Measurements from ENCODE around the gene OPCML.

Gene OPCML

DNA sequence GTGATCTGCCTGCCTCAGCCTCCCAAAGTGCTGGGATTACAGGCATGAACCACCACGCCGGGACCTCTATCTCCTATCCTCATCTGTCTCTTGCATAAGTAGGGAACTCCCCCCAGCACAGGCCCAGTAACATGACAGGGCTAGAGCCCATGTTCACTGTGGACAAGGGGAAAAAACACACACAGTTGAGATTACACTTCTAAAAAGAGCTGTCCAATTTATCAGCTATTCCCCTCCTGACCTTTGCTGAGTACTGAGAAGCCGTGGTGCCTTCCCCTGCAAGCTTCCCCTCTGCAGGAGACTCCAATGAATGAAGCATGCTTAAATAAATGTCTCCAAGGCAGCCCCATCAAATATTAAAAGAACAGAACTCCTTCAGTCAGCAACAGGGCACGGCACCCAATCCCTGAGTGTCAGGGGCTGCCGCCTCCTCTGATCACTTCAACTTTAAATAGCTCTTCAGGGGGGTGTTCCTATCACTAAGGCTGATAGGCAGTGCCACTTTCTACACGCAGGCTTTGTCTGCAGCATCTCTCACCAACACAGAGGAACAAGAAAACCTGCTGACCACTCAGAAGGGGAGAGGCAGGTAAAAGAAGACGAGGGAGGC is 385.5 kb downstream of the OPCML start:
- Histone ChIP-seq H3K4me1 (ENCODE audit: control insufficient read depth, insufficient read depth, low read length, unreplicated experiment) (no peaks in the 10 kb centered on the region), H3K27me3 (ENCODE audit: insufficient read depth, low read length) (no peaks in the 10 kb centered on the region), H3K27ac (ENCODE audit: low read depth, low read length) (no peak overlapping the region), H2AFZ (ENCODE audit: low read length, unreplicated experiment) (no peak overlapping the region), H3K36me3 (ENCODE audit: insufficient read depth, low read length) (no peaks in the 10 kb centered on the region), H3K4me3 (ENCODE audit: low read depth, low read length) (no peak overlapping the region), H3K79me2 (ENCODE audit: control insufficient read depth, insufficient read depth, low read length, unreplicated experiment) (no peaks in the 10 kb centered on the region)

DNA sequence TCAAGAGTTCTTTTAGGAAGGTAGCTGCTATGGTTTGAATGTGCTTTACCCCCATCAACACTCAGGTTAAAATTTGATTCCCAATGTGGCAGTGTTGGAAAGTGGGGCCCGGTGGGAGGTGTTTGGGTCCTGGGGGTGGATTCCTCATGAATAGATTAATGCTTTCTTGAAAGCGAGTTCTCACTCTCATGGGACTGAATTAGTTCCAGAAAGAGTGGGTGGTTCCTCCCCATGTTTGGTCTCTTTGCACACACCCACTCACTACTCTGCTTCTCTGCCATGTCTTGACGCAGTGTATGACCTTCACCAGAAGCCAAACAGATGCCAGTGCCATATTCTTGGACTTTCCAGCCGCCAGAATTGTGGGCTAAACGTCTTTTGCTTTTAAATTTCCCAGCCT is 394.4 kb downstream of the OPCML start:
- H3K79me2 ChIP-seq (ENCODE audit: control insufficient read depth, insufficient read depth, low read length, unreplicated experiment), result no peaks in the 10 kb centered on the region

GRCh38 chr11:133137270-133137669 is 395.0 kb downstream of the OPCML start:
- Histone ChIP-seq H3K27me3 (ENCODE audit: insufficient read depth, low read length) (no peaks in the 10 kb centered on the region), H3K79me2 (ENCODE audit: control insufficient read depth, insufficient read depth, low read length, unreplicated experiment) (no peaks in the 10 kb centered on the region), H2AFZ (ENCODE audit: low read length, unreplicated experiment) (no peak overlapping the region), H3K4me1 (ENCODE audit: control insufficient read depth, insufficient read depth, low read length, unreplicated experiment) (no peaks in the 10 kb centered on the region), H3K4me3 (ENCODE audit: low read depth, low read length) (no peak overlapping the region), H3K27ac (ENCODE audit: low read depth, low read length) (no peak overlapping the region), H3K36me3 (ENCODE audit: insufficient read depth, low read length) (no peaks in the 10 kb centered on the region)

More for the DNA sequence above, 394.4 kb downstream of the OPCML start:
- no peaks in the 10 kb centered on the region for H3K4me1 ChIP-seq (ENCODE audit: control insufficient read depth, insufficient read depth, low read length, unreplicated experiment)
- no peak overlapping the region for H3K4me3 ChIP-seq (ENCODE audit: low read depth, low read length)
- H3K27me3 ChIP-seq (ENCODE audit: insufficient read depth, low read length), result no peaks in the 10 kb centered on the region
- H2AFZ ChIP-seq (ENCODE audit: low read length, unreplicated experiment), result no peak overlapping the region
- no peaks in the 10 kb centered on the region for H3K36me3 ChIP-seq (ENCODE audit: insufficient read depth, low read length)
- H3K27ac ChIP-seq (ENCODE audit: low read depth, low read length), result no peak overlapping the region

DNA sequence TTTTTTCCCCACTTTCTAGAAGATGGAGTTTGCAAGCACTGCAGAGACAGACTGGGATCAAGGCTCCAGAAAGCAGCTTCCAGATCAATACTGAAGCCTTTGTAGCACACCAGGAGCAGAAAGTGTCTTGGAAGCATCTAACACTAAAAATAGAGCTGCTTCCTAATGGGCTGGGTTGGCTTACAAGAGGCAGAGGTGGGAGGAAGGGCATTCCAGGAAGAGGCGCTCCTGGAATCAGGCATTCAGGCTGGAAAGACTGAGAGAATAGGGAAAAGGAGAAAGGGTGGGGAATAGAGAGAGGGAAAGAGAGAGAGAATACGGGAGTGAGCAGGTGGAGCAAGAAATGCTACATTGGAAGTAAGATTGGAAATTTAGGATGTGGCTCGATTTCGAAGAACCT is 395.9 kb downstream of the OPCML start:
- Histone ChIP-seq H3K4me1 (ENCODE audit: control insufficient read depth, insufficient read depth, low read length, unreplicated experiment) (no peaks in the 10 kb centered on the region), H3K4me3 (ENCODE audit: low read depth, low read length) (no peak overlapping the region), H3K27me3 (ENCODE audit: insufficient read depth, low read length) (no peaks in the 10 kb centered on the region), H2AFZ (ENCODE audit: low read length, unreplicated experiment) (no peak overlapping the region), H3K27ac (ENCODE audit: low read depth, low read length) (no peak overlapping the region), H3K79me2 (ENCODE audit: control insufficient read depth, insufficient read depth, low read length, unreplicated experiment) (no peaks in the 10 kb centered on the region), H3K36me3 (ENCODE audit: insufficient read depth, low read length) (no peaks in the 10 kb centered on the region)

DNA sequence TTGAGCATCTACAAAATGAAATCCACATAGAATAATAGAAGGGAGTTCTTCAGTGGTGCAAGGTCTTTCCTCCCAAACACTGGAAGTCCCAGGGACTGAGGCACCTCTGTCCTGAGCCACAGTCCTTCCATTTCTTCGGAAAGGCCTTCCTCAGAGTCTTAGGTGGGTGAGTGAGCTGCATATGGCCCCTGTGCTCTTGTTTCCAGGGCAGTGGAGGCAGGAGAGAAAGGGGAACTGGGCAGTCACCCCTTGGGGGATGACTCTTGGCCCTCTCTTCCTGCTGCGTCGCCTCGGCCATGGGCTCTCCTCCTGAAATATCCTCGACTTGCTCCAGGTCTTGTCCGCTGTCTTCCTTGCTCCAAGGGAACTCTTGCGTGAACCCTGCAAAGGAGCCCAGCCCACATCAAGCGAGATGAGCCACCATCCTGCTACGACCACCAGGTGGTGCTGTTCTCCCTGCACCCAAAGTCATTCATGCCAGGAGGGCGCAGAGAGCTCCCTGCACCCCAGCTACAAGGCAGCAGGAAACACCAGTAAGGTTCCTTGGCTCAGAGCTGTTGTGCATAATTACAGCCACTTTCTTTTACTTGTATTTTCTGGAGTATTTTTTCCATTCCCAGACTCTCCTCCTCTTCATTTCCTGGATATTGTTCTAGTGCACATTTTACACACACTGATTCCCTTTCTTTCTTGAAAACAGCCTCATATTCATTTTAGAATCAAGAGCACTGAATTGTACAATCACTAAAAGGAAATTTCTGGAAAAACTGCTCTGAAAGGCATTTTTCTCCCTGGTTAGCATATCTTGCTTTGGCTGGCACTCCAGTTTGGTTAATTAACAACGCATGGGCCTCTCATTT is 397.8 kb downstream of the OPCML start:
- Histone ChIP-seq H3K27me3 (ENCODE audit: insufficient read depth, low read length) (no peaks in the 10 kb centered on the region), H3K27ac (ENCODE audit: low read depth, low read length) (no peak overlapping the region), H3K79me2 (ENCODE audit: control insufficient read depth, insufficient read depth, low read length, unreplicated experiment) (no peaks in the 10 kb centered on the region), H3K36me3 (ENCODE audit: insufficient read depth, low read length) (no peaks in the 10 kb centered on the region), H2AFZ (ENCODE audit: low read length, unreplicated experiment) (no peak overlapping the region), H3K4me3 (ENCODE audit: low read depth, low read length) (no peak overlapping the region), H3K4me1 (ENCODE audit: control insufficient read depth, insufficient read depth, low read length, unreplicated experiment) (no peaks in the 10 kb centered on the region)

DNA sequence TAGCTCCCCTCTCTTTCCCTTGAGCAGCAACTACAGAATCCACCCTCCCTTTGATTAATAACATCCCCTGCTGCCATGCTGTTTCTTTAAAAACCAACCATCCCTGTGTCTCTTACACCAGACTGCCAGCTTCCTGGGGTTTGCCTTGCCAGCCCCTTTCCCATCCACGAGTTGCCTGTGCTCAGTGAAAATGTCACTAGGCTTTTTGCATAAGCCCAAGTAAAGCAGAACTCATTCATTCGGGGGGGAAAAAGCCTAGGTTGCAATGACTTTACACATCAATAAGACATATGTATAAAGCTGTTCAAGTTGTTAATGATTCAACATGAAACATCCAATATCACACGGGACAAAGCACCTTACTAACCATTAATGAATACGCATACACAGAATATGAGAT is 398.7 kb downstream of the OPCML start:
- no peaks in the 10 kb centered on the region for H3K79me2 ChIP-seq (ENCODE audit: control insufficient read depth, insufficient read depth, low read length, unreplicated experiment)
- no peak overlapping the region for H3K27ac ChIP-seq (ENCODE audit: low read depth, low read length)
- no peak overlapping the region for H3K4me3 ChIP-seq (ENCODE audit: low read depth, low read length)
- no peaks in the 10 kb centered on the region for H3K4me1 ChIP-seq (ENCODE audit: control insufficient read depth, insufficient read depth, low read length, unreplicated experiment)
- no peak overlapping the region for H2AFZ ChIP-seq (ENCODE audit: low read length, unreplicated experiment)
- H3K27me3 ChIP-seq (ENCODE audit: insufficient read depth, low read length), result no peaks in the 10 kb centered on the region
- H3K36me3 ChIP-seq (ENCODE audit: insufficient read depth, low read length), result no peaks in the 10 kb centered on the region

DNA sequence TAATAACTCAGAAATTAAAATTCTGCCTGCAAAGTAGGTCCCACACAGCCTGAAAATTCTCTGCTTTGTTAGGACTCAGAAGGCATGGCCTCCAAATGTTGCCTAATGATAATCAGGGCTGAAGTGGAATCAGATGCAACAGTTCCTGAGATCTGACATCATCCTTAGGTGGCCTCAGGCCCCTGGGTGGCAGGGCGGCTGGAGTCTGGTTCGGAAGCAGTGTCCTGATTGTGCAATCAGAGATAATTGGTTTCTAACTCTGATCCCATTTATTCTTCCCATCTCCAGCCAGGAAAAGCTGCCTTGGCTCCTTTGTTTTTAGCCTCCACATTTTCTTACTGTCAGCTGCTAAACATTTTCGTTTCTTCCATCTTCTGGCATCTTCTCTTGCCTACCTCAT is 399.3 kb downstream of the OPCML start:
- H3K36me3 ChIP-seq (ENCODE audit: insufficient read depth, low read length), result no peaks in the 10 kb centered on the region
- no peak overlapping the region for H3K4me3 ChIP-seq (ENCODE audit: low read depth, low read length)
- no peaks in the 10 kb centered on the region for H3K79me2 ChIP-seq (ENCODE audit: control insufficient read depth, insufficient read depth, low read length, unreplicated experiment)
- no peak overlapping the region for H2AFZ ChIP-seq (ENCODE audit: low read length, unreplicated experiment)
- no peaks in the 10 kb centered on the region for H3K27me3 ChIP-seq (ENCODE audit: insufficient read depth, low read length)
- no peaks in the 10 kb centered on the region for H3K4me1 ChIP-seq (ENCODE audit: control insufficient read depth, insufficient read depth, low read length, unreplicated experiment)
- H3K27ac ChIP-seq (ENCODE audit: low read depth, low read length), result no peak overlapping the region

DNA sequence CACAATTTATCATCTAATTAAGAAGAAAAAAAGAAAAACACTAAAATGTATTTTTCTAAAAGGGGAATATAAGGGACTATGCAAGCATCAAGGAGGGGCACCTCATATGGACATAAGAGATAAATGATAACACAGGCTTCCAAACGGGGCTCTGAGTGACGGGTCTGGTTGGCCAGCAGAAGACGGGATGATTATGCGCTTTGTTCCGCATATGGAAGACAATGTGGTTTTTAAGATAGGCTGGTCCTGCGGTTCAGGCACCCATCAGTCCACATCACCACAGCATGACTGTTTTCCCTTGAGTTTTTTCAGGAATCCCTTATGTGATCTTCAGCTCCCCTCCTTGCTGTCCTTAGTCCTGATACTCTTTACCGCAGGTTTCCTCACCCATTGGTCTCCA is 404.6 kb downstream of the OPCML start:
- Histone ChIP-seq H3K36me3 (ENCODE audit: insufficient read depth, low read length) (no peaks in the 10 kb centered on the region), H3K4me1 (ENCODE audit: control insufficient read depth, insufficient read depth, low read length, unreplicated experiment) (no peaks in the 10 kb centered on the region), H3K79me2 (ENCODE audit: control insufficient read depth, insufficient read depth, low read length, unreplicated experiment) (no peaks in the 10 kb centered on the region), H3K27ac (ENCODE audit: low read depth, low read length) (no peak overlapping the region), H3K4me3 (ENCODE audit: low read depth, low read length) (no peak overlapping the region), H3K27me3 (ENCODE audit: insufficient read depth, low read length) (no peaks in the 10 kb centered on the region), H2AFZ (ENCODE audit: low read length, unreplicated experiment) (no peak overlapping the region)

DNA sequence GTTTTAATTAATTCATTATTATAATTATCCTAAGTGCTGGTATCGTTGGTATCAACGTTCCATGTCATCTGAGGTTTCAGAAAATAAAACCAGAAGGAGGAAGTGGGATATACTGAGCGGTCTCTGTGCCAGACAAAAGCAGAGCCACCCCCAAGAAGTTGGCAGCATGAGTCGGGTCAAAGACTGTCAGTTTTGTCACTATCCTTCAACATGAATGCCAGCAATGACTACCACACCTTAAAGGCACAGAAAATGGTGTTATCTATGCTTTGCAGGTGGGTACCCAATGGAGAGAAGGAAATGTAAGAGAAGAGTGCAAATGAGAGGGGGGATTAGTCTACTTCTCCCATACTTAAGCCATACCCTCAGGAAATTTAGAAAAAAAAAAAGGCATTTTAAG is 408.5 kb downstream of the OPCML start:
- H3K4me3 ChIP-seq (ENCODE audit: low read depth, low read length), result no peak overlapping the region
- H3K4me1 ChIP-seq (ENCODE audit: control insufficient read depth, insufficient read depth, low read length, unreplicated experiment), result no peaks in the 10 kb centered on the region
- no peak overlapping the region for H2AFZ ChIP-seq (ENCODE audit: low read length, unreplicated experiment)
- H3K27ac ChIP-seq (ENCODE audit: low read depth, low read length), result no peak overlapping the region
- H3K36me3 ChIP-seq (ENCODE audit: insufficient read depth, low read length), result no peaks in the 10 kb centered on the region
- H3K27me3 ChIP-seq (ENCODE audit: insufficient read depth, low read length), result no peaks in the 10 kb centered on the region
- no peaks in the 10 kb centered on the region for H3K79me2 ChIP-seq (ENCODE audit: control insufficient read depth, insufficient read depth, low read length, unreplicated experiment)

- Histone ChIP-seq H3K27me3 (ENCODE audit: insufficient read depth, low read length) (no peaks in the 10 kb centered on the region), H3K4me1 (ENCODE audit: control insufficient read depth, insufficient read depth, low read length, unreplicated experiment) (no peaks in the 10 kb centered on the region)
Measured at GRCh38 chr11:133123366-133123765, 408.9 kb downstream of the OPCML start.

DNA sequence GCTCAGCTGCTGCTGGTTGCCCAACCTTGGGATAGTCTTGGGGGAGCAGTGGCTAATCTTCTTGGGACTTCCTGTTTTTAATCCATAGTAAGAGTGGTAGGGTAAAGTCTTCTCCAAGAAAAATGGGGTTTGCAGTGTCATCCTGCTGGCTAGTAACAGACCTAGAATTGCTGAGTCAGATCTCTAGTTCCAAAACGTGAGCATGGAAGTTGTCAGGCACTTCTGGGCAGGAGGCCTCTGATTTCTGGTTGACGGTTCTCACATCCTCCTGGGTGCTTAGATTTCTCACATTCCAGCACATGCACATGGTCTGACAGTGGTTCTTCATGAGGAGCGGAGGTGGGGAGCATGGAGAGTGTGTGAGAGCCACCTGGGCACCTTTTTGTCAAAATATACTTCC is 410.0 kb downstream of the OPCML start:
- H2AFZ ChIP-seq (ENCODE audit: low read length, unreplicated experiment), result no peak overlapping the region
- H3K79me2 ChIP-seq (ENCODE audit: control insufficient read depth, insufficient read depth, low read length, unreplicated experiment), result no peaks in the 10 kb centered on the region
- H3K4me1 ChIP-seq (ENCODE audit: control insufficient read depth, insufficient read depth, low read length, unreplicated experiment), result no peaks in the 10 kb centered on the region
- no peak overlapping the region for H3K27ac ChIP-seq (ENCODE audit: low read depth, low read length)
- H3K27me3 ChIP-seq (ENCODE audit: insufficient read depth, low read length), result no peaks in the 10 kb centered on the region
- no peak overlapping the region for H3K4me3 ChIP-seq (ENCODE audit: low read depth, low read length)
- no peaks in the 10 kb centered on the region for H3K36me3 ChIP-seq (ENCODE audit: insufficient read depth, low read length)

More at GRCh38 chr11:133123366-133123765, 408.9 kb downstream of the OPCML start:
- Histone ChIP-seq H3K36me3 (ENCODE audit: insufficient read depth, low read length) (no peaks in the 10 kb centered on the region), H3K79me2 (ENCODE audit: control insufficient read depth, insufficient read depth, low read length, unreplicated experiment) (no peaks in the 10 kb centered on the region), H2AFZ (ENCODE audit: low read length, unreplicated experiment) (no peak overlapping the region), H3K4me3 (ENCODE audit: low read depth, low read length) (no peak overlapping the region), H3K27ac (ENCODE audit: low read depth, low read length) (no peak overlapping the region)
